Measurements from ENCODE around the gene EFEMP1.

The EFEMP1 gene

DNA sequence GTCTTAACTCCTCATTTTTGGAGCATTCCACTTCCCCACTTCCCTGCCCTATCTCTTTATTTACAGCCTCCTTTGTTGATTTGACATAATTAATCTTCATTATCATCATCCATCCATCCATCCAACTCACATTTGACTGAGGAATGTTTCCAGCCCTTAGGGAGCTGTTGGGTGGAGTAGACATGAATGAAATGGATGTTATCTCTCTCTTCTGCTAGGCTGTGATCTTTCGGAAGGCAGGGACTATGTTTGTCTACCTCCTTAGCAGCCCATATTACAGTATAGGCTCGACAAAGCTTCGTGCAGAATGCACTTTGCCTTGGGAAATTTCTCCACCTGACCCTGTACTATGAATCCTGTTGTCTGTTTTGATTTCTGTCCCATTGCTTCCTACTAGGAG lies 7.7 kb upstream of the EFEMP1 start:
- no peak for DNase-seq

DNA sequence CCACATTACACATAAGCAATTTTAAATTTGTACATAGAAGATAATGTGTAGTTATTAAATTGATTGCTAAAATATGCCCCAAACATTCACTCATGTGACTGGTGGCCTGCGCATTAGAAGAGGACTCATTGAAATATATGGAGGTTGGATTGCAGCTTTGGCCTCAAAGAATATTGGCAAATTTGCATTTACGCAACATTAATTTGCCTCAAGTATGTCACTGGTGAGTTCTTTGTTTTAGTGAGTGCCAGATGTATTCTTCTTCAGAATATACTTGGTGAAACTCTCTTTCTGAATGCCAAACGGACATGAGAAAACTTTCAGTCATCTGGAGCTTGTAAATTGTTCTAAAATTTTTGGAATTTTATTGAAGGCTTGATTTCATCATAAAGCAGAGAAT lies 5.9 kb upstream of the EFEMP1 start:
- DNase-seq, result no peak

DNA sequence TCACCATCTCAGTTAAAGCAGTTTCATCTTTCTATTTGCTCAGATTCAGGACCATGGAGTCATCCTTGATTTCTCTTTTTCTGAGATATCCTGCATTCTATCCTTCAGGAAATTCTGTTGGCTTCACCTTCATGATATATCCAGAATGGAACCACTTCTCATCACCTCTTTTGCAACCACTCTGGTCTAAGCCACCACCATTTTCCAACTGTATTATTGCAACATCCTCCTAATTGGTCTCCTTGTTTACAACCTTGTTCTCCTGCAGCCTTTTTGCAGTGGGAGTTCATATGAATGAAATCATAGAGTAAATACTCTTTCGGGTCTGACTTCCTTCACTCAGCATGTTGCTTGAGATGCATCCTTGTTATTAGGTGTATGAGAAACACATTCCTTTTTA lies 3.4 kb upstream of the EFEMP1 start:
- DNase-seq, result no peak

DNA sequence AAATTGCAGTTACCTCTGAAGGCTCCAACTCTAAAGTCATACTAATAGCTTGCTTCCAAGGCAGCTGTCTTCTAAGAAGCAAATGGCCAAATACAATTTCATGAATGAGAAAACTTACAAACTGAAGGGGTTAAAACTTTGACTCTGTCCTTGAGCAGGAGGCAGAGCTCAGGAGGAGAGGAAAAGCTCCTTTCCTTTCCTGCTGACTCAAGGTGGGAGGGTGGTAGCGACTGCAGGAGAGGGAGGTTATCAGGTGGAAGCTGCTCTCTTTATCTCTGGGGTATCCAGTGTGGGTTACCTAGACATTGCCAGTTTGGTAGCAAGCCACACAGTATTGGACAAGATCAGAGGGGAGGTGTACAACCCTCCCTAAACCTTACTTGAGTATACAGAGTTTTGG lies 2.7 kb upstream of the EFEMP1 start:
- DNase-seq, result no peak

DNA sequence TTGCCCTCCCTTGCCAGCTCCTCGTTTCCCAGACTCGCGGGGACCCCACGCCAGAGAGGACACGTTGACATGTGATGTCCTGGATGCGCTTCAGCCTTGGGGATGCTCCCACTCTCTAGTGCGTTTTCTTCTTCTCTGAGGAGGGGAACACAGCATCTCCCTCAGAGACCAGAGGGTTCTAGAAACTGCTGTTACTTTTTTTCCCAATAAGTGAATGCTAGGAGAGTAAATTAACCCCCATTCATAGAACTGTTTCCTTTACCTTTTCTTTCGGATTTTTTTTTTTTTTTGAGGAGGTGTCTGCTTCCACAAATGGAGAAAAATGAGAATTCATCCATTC lies 370 bp upstream of the EFEMP1 start:
- DNase-seq, result no peak

DNA sequence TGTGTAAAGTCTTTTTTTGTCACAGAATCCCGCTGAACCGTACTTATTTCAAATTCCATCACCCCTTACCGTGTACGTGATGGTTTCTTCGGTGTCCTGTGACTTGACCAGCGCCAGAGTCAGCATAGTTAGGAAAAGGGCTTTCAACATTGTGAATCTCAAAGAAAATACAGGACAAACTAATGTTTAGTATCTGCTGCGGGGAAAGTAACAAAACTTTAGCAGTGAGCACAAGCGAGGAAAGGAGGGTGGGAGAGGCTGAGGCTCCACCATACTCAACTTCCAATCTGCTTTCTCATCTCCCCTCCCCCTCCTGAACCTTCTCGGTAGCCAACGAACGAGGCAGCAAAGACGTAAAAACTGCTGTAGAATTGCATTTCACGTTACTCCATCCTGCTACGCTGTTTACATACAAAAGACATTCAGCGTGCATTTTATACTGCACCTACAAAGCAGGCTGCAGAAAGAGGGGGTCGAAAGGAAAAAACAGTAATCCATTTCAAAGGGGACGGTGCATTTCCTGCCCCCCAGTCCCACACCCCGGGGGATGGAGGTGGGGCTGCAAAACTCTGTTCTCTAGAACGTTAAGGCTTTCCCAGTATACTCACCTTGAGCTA lies 1.2 kb downstream of the EFEMP1 start:
- DNase-seq, result no peak

DNA sequence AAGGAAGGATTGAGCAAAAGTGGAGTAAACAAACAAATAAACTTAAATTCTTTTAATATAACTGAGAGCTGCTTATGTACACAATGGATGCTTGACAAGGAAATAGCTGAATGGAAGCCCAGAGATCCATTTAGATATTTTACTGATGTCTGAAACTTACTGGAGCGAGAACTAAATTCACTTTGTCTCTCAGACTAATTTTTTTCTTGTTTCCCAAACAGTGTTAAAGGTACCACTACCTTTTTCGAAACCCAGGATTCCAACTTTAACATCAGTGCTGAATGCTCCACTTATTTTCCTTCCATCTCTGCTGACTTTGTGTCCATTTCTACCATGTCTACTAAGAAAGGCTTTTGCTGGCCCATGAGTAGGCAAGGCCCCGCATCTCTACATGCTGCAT lies 4.0 kb downstream of the EFEMP1 start:
- DNase-seq, result no peak

DNA sequence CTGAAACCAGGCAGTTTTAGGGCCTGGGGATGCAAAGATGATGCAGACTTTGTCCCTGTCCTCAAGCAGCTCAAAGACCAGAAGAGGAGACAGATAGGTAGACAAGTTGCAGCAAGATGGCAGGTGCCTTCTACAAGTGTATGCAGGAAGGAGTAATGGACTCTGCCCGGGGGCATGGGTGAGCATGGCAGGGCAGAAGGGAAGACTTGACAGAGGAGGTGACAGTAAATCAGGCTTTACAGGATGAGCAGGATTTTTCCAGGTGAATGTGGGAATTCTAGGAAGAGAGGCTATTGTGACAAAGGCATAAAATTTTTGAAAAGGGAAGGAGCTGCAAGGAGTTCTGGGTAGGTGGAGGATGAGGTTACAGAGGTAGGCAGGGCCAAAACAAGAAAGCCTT lies 4.7 kb downstream of the EFEMP1 start:
- no peak for DNase-seq

DNA sequence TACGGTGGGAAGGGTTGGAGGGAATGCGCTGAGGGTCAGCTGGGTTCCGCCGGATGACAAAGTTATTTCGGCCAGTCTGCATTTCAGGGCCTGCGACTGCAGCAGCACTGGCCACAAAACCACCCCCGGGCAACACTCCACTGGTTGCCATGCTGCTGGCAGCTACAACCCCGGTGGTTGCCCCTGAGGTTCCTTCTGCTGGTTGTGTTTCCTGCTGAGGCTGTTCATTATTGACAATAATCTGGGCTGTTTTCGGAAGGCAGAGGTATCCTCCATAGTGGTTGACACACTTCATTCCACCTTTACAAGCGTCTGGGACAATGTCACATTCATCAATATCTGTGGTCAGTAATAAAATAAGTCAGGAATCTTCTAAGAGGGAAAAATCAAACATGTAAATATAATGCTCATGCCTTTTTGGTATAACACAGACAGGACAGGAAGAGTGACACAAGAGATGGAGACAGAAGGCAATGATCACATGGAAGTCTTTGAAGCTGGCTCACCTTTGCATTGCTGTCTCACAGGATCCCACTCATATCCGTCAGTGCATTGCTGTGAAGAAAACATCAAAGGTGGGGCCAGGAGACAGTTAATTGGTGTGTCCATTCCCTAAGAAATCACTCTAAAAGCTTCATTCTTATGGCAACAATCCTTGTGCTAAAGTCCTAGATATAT lies 5.7 kb downstream of the EFEMP1 start:
- no peak for DNase-seq

DNA sequence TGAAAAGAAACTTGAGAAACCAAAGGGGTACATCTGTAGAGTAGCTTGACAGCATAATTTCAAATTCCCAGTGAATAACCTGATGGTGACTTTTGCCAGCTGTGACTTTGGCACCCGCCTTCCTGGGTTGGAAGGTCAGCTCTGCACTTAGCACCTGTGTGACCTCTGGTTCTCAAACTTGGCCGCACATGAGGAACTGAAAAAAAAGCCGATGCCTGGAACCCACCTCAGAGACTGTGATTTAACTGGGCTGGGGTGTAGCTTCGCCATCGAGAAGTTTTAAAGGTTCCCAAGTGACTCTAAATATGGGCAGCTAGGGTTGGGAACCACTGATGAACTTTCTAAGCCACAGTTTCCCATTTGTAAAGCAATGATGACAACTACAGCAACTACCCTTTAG lies 6.5 kb downstream of the EFEMP1 start:
- no peak for DNase-seq

DNA sequence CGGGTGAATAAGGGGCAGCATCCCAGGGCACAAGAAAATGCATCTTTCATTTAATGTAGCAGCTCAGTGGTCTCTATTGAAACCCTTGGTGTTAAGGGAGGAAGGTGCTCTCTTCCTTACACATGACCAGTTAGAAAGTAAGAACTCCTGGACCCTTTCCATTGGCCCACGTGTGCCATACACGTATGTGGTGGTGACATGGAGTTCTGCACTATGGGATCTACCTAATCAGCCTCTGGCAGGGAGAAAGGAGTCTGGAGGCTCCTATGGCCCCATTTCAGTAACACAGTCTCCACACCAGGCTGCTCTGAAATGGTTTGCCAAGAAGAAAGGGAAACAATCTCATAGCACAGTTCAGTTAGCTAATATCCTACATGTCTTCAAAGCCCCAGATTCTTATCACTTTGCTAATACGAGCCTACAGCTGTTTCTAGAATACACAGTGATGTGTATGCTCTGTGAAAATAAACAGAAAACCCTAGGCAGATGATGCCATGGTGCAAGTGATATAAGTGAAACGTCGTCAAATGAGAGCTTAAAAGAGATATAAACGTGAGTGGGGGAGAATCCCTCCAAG lies 7.0 kb downstream of the EFEMP1 start:
- no peak for DNase-seq

DNA sequence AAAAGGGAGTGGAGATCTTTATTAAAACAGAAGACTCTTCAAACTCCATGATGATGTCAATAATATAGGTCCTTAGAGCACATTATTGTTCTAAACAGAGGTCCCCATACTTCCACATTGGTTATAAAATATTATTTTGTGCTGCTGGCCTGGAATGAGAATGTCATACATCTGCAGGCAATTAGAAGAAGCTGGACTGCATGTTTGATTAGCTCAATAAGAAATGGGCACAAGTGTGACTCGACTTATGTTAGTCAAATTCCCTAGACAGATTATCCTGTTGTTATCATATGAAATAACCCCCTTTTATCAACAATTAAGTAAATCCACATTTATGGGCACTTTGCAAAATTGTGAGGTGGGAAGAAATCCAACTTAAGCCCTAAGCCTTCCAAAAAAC lies 8.8 kb downstream of the EFEMP1 start:
- no peak for DNase-seq

DNA sequence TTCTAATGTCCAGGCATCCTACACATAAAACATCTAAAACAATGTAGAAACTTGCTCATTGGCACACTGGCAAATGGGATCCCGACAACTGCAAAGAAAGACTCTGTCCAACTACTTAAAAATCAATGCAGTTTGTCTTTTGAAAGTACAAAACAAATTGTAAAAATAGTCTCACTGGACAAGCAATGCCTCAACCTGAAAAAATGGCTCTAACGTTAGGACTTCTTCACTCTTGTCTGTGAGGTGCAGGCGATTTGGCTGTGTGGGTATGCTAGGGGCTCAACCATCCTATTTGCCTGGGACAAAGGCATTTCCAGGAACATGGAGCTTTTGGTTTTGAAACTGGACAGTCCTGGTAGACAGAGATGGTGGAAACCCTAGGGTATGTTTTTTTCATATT lies 10.7 kb downstream of the EFEMP1 start:
- no peak for DNase-seq

DNA sequence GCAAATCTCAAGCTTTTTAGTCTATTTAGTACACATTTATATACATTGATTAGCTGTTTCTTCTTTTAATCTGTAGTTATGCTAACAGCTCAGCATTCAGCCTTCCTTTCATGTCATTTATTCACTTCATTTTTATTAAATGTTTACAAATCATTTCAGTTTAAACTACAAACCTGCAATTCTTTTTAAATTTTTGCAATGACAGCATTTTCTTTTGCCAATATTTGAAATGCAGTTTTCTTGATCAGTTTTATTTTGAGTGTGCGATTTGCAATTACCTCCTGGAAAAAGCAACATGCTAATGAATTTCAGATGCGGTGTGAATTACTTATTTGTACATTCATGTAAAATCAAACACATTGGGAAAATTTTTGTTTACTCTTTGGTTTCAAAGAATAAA lies 13.5 kb downstream of the EFEMP1 start:
- DNase-seq, result no peak

DNA sequence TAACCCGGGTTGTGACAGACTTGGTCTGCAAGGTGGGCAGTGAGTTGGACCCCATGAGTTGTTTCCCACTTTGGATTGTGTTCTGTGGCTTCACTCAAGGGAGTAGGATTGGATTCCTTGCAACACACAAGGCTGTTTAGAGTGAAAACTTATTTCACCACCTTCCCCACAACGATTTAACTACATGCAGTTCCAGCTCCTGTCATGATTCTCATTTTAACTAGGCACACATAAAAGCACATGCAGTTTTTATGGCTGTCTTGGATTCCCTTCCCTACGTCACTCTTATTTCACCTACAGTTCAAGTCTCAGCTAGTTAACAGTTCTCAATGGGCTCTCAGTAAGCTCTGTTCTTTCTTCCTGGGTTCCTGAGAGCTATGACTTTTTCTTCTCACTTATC lies 15.9 kb downstream of the EFEMP1 start:
- no peak for DNase-seq

DNA sequence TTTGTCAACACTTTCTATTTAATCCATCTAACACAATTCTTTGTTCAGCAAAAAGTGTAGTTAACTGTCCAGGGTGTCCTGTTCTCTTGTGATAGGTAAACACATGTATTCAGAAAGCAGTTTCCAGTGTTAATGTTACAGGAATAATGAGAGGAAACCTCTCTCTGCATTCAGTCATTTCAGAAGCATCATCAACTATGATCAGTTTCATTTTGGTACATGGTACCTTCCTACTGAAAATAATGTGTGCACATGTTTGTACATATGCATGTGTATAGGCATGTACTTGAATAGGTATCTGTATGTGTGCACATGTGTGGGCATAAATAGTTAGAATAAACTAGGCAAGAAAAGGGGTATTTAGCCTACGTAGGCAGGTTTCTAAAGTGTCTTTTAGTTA lies 16.6 kb downstream of the EFEMP1 start:
- DNase-seq, result no peak

DNA sequence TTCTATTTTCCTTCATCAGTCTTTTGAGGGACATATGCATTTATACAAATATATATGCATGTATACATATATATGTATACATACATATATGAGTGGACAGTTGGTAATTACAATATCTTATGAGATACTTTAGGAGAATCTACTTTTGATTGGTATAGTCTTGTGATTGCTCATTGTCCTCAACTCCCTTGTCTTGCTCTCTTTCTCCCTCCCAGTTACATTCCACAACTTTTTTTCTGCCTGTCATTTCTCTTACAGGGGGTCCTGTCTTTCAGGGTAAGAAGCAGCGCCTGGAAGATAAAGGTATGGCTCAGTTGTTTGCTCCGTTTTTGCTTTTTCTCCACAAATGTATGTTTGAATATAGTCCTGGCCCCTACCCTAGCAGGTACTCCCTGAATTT lies 19.9 kb downstream of the EFEMP1 start:
- DNase-seq, result no peak

DNA sequence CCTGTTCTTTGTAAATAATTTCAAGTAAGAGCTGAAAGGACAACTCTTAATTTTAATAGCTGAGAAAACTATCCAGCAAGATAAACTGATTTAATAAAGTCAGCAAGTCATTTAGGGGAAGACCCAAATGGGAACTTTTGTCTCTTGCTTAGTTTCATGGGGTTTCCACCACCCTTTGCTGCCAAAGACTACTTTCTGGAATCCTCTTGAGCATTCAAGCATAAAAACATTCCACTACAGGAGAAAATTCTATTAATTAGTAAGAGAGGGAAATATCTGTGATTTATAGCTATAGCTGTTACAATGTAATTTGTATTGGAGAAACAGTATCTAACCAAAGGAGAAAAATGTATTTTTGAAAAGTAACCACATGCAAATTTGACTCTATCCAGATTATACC lies 20.6 kb downstream of the EFEMP1 start:
- no peak for DNase-seq

DNA sequence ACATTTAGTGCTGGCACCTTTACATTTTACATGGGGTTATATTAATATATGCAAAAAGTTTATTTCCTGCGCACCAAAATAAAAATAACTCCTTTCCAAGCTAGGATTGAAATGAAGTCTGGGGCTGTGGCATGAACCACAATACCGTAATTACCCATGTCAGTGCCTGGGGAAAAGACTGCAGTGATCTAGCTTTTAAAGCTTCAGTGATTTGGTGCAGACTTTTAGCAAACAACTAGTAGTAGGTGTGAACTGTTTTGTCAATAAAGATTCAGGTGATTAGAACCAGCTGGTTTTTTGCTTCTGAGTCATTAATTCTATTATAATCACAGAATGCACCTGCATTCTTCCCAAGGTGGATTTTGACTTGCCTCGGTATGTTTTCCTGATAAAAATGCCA lies 21.2 kb downstream of the EFEMP1 start:
- DNase-seq, result no peak

DNA sequence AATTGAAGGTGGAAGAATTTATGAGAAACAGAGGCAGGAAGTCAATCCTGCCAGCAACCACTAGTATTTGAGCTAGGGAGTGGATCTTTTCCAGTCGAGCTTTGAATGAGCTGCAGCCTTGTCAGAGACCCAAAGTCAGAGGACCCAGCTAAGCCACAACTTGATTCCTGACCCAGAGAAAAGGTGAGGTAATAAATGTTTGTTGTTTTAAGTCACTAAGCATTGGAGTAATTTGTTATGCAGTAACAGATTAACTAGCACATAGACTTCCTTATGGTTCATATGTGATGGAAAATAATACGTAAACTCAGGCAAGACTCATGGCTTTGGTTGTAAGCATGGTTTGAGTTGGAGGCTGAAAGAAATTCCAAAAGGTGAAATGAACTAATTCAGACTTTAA lies 21.6 kb downstream of the EFEMP1 start:
- DNase-seq, result no peak

DNA sequence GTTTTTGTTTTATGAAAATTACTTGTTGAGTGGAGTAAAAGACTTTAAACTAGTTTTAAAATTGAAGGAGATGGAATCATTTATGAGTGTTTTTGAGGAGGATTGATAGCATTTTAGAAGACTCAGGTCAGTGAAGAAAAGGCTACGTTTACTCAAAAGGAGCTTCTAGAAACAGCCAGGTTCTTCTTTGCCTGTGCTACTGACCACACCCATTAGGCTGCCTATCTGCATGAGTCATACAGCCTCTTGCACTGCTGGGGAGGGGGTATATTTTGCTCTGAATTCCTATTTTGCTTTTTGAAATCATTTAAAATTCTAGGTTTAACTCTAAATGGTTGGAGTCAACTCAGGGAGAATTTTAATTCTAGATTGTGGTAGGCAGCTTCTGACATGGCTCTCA lies 22.3 kb downstream of the EFEMP1 start:
- DNase-seq, result no peak

DNA sequence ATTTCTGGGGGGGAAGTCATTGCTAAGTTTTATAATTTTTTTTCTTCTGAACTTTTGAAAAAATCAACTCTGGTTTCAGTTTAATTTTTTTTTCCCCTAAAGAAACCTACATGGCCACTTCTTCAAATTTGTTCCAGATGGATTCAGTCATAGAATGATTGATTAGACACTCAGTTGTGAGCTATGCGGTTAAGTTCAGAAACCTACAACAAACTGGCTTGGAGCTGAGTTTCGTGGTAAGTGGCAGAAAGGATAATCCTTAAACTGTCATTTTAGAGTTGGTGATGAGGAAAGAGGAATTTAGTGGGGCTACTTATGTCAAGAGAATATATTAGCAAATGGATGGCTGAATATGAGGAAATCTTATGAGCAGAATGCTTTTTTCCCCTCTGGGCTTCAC lies 23.7 kb downstream of the EFEMP1 start:
- DNase-seq, result no peak

DNA sequence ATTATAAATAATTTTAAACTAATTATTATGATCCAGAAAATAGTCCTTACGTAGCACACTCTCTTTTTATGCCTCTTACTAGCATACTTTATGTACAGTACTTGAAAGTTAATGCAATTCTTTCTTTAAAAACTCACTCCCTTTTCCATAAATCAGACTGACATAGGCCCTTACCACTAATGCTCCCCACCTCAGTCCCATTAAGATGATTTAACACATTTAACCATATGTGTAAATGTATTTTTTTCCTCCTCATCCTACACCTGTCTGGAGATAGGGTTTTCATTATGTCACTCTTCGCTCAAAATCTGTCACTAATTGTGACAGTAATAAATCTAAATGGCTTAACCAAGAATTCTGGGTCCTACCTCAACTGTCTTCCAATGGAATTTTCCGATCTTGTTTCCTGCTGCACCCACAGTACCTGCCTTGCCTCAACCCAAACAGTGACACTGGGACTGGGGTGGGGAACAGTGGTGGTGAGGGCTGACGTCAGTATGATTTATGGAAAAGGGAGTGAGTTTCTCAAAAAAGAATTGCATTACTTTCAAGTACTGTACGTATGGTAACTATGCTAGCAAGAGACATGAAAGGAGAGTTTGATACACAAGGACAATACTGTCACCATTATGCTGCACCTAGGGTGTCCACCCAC lies 25.1 kb downstream of the EFEMP1 start:
- no peak for DNase-seq

DNA sequence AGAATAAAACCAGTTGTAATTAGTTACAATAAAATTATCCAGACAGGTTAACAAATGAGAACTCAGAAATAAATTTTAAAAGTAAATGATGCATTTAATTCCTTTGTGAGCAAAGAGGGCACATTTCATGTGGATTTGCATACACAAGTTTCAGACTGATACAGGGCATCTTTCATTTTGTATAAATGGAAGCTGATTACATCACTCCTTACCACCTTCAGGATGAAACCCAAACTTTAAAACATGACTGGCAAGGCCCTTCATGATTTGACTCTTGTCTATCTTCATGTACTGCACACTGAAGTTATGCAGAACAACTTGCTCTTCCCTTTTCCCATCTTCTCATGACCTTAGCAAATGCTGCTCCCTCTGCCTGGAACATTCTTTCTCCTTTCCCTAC lies 26.9 kb downstream of the EFEMP1 start:
- DNase-seq, result no peak

DNA sequence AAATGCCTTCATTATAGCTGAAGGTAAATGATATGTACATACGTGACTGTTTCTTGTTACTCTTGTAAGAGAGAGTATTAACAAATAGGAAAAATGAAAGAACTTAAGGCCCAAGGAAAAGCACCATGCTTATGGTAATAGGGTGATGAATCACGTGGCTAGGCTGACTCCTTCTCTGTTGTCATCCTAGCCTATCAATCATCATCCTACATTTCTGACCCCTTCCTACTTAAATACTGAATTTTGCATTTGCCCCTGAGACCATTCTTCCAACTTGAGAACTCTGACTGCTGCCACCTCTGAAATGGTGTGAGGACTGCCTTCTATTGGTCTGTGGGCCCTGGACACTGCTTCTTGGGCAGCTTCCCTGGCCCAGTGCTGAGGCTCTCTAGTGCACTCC lies 28.9 kb downstream of the EFEMP1 start:
- DNase-seq, result no peak
